AG08396 (cell line): ENCODE measurements around the gene CCT8.
"Not testable (repeated sequence)": the region's sequence is repeated elsewhere in the genome, so short reads cannot be mapped to it uniquely, and the experiment has no call there.

Experiments used
- DNase-seq: peaks from one replicate; pipeline ENCODE4 v3.0.0; 2012; ENCODE audit warnings: low spot score, mixed read lengths

CCT8 gene

DNA sequence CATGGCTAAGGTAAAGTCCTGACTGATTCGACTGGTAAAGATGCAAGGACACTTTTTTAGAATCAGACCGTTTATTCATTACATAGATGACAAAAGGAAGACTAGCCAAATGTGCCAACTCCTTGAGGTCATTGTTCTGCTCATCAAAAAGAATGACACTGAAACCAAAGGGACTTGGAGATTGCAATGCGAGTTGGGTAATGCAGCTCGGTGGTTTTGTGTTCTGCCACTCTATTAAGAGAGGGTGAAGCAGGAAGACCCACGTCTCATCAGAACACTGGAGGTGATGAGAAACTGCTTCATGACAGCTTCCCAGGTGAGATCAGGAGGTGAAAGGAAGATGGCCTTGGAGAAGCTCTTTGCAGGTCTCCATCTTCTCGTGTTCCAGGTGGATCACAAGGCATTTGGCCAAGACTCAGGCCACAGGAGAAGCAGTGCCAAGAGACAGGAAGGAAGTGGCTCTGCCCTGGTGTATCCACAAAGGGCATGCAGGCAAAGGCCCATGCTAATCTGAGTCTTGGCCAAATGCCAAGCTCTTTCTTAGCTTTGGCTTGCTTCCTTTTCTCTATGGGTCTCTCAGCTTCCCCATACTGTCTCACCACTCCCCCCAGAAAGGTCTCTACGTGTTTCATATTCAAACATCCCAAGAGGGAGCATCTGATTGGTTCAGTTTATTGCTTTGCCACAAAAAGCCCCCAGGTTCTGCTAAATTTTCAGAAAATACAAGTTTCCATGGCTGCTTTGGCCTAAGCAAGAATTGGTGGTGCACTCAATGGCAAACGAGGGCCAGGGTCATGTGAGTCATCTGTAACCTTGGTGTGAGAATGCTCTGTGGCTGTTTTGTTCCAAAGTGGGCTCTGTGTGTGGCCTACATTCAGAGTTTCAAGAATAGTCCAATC lies 5.7 kb upstream of the CCT8 start:
- DNase-seq = no peak

DNA sequence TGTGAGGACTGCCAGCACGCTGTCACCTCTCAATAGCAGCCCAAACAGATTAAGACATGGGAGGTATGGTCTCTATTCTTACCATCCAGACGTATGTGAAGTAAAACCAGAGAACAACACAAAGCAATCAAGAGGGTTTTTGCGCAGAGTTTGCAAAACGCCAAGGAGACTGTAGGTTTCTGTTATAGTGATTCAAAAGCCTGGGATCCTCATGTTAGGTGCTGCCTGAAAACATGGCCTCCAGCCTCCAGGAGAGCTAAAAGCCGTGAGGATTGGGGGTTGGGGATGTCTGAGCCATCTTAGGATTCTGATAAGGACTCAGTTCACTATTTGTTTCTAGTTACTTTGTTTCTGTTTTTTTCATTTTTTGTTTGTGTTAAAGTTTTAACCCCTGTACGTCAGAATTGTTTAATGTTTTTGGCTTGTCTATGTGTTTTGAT lies 4.2 kb upstream of the CCT8 start:
- no peak for DNase-seq

DNA sequence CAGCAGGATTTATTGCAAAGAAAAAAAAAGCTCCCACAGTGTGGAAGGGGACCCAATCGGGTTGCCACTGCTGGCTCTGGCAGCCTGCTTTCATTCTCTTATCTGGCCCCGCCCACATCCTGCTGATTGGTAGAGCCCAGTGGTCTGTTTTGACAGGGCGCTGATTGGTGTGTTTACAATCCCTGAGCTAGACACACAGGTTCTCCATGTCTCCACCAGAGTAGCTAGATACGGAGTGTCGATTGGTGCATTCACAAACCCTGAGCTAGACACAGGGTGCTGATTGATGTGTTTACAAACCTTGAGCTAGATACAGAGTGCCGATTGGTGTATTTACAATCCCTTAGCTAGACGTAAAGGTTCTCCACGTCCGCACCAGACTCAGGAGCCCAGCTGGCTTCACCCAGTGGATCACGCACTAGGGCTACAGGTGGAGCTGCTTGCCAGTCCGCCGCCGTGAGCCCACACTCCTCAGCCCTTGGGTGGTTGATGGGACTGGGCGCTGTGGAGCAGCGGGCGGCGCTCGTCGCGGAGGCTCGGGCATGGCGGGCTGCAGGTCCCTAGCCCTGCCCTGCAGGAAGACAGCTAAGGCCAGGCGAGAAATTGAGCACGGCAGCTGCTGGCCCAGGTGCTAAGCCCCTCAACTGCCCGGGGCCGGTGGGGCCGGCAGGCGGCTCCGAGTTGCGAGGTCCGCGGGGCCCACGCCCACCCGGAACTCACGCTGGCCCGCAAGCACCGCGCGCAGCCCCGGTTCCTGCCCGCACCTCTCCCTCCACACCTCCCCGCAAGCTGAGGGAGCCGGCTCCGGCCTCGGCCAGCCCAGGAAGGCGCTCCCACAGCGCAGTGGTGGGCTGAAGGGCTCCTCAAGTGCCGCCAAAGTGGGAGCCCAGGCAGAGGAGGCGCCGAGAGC lies 3.5 kb upstream of the CCT8 start:
- not testable (repeated sequence) for DNase-seq

DNA sequence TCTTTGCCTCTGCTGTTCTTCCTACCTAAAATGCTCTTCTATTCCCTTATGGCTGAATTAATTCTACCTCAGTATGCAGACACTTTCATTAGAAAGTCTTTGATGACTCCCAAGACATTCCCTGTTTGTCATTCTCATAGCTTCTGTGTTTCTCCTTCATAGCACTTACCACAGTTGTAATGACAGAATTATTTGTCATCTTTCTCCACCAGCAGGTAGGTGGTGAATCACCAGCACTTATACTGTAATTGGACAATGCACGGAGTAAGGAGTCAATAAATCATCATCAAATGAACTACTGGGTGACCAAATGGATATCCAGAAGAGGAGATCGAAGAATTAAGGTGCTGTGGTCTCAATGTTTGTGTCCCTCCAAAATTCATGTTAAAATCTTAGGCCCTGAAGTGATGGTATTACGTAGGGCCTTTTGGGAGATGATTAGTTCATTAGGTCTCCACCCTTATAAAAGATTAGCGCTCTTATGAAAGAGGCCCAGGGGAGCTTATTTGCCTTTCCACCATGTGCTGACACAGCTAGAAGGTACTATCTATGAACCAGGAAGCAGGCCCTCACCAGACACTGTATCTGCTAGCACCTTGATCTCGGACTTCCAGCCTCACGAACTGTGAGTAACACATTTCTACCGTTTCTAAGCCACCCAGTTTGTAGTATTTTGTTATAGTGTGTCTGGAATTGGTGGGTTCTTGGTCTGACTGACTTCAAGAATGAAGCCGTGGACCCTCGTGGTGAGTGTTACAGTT lies 2.4 kb upstream of the CCT8 start:
- DNase-seq = no peak

DNA sequence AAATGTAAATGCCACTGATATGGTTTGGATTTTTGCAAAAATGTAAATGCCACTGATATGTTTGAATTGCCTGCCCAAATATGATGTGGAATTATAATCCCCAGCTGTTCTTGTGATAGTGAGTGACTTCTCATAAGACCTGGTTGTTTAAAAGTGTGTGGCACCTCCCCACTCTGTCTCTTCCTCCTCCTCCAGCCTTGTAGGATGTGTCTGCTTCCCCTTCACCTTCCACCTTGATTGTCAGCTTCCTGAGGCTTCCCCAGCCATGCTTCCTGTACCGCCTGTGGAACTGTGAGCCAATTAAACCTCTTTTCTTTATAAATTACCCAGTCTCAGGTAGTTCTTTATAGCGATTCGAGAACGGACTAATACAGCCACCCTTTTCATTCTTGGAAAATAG lies 1.3 kb upstream of the CCT8 start:
- DNase-seq = no peak

DNA sequence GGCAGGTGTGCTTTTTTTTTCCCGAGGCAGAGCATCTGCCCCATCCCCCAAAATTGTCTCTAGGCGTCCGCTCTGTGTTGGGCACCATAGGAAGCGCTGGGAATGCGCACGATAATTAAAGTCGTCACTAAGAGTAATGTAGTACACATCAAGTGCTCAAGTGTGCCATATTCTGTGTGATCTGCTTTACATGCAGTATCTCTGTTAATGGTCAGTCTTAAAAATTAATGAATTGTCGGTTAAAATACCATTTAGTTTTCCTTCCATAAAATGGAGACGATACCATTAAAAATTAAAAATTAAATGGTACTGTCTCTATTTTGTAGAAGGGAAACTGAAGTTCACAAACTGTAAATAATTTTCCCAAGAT lies 544 bp upstream of the CCT8 start:
- no peak for DNase-seq

DNA sequence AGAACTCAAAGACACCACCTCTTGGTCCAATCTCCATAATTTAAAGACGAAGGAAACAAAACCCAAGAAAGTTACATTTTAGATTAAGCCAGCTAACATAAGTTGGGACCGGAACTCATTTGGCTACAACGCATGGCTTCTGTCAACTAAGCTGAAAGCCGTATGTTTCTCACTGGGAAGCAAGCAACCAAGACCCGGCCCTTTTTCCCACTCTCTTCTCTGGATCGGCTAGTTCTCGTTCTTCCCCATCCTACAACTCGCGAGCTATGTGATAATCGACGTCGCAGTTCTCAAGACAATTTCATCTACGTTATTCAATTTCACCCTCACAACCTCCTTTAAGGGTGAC lies 601 bp downstream of the CCT8 start:
- peak; percentile 21 for DNase-seq

DNA sequence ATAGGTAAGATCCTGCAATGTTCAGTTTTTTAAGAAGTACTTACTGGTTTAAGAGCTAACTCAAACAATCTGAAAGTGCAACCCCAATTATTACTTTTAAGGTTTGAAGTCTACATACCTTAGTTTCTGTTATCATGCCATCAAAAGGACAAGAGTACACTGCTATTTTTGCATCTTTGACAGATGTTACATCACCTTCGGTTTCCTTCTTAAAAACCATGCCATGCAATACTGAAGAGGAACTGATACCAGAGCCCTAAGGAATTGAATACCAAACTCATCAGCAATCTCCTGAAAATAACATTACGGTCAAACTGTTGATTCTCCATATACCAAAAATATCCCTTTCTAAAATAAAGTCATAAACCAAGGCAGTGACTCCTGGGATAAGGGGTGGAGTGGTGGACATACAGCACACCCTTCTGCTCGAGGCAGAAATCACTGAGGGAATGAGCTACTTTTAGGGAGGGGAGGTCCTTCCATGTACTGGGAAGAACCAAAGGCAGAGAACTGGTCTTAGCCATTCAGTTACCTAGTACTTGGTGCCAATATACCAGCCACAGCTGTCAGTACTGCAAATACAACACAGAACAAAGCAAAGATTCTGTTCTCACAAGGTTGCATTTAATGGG lies 8.5 kb downstream of the CCT8 start:
- DNase-seq = no peak

DNA sequence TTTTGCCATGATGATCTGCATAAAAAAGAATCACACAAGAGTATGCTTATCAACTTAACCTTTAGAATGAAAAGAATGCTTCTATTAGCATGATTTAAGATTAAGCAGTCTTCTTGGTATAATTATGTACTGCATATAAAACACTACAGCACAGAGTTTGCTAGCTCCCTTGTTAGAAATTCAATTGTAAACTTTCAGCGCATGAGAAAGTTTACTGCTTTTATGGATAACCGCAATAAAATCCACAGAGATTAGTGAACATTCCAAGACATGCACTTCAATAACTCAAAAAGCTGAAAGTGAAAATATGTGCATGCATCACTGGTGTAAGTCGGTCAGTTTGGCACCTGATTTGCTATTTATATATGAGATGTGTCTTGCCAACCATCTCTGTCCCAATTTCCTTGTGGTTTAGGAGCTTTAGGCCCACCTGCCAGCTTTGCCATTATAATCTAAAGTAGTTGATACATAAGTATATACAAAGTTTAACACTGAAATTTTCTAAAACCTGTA lies 16.9 kb downstream of the CCT8 start:
- no peak for DNase-seq

DNA sequence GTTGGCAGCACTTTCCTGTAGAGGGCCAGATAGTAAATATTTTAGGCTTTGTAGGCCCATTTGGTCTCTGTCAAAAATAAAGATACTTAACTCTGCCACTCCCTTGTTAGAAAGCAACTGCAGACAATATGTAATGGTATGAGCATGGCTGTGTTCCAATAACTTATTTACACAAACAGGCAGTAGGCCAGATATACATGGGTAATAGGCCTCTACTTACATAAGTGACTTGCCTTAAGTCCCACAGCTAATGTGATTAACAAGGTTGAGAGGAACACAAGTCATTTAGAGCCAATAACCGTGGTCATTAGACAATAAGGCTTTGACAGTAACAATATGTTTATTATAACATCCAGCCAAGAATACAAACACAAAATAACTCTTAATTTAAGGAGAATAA lies 17.4 kb downstream of the CCT8 start:
- no peak for DNase-seq

DNA sequence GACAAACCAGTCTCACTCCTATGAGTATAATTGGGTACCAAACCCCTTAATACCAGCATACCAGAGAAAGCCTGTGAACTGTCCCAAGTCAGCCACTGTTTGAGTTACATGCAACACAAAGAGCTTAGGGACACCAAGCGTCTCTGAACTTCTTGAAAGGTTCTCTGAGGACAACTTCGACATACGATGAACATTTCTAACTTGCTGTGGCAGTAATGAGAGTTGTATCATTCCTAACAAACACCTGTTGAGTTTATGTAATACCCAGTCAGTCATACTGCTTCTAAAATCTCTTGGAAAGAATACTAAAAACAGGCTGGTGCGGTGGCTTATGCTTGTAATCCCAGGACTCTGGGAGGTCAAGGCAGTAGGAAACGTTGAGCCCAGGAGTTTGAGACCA lies 18.4 kb downstream of the CCT8 start:
- no peak for DNase-seq

DNA sequence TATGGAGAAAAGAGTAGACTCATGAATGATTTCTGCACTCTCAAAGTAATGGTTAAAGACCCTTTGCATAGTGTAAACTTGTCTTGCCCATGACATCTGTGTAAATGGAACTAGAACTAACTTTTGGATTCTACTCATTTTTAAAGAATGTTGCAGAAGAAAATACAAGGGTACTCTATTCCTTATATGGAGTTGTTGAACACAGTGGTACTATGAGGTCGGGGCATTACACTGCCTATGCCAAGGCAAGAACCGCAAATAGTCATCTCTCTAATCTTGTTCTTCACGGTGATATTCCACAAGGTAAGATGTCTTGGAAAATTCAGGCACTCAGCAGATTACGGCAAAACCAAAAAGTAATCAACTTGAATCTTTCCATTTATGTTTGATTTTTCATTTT lies 19.8 kb downstream of the CCT8 start:
- DNase-seq = no peak

DNA sequence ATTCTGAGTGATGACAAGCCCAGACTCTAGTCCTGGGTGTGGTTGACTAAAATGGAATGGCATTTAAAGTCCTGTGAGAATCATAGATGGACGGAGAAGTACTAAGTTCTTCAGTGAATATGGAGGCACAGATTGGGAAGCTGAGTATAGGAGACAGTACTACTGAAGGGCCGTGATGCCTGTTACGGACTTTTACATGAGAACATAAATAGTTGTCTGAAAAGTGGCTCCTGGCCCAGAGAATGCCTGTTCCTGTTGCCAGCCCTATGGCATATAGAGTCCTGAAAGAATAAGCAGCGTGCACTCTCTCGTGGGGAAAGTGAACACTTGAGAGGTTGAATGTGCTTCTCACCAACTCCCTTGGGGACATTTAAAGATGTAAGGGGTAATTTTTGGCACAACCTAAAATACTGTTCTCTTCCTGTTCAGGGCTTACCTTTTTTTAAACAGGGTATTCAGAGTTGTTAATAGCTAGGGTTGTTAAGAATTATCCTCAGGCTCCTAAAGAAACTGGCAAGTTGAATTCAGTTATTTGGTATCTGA lies 20.4 kb downstream of the CCT8 start:
- no peak for DNase-seq

DNA sequence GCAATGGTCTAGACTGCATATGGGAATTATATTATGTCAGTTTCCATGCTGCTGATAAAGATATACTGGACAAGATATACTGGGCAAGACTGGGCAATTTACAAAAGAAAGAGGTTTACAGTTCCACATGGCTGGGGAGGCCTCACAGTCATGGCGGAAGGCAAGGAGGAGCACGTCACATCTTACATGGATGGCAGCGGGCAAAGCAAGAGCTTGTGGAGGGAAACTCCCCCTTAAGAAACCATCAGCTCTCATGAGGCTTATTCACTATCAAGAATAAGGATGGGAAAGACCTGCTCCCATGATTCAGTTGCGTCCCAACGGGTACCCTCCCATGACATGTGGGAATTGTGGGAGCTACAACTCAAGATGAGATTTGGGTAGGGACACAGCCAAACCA lies 21.2 kb downstream of the CCT8 start:
- DNase-seq = no peak

DNA sequence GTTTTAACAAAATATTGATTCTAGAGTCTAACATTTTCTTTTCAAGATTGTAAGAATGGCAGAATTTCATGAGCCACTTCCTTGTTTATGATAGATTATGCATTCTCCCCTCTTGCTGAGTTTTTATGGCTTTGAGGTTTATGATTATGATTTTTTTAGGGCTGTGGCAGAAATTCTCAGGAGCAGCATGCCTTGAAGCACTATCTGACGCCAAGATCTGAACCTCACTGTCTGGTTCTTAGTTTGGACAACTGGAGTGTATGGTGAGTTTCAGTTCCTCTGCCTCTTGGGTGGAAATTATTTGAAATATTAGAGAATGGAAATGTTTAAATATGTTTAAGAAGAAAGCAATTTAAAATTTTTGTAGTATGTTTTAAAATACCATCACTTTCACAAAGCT lies 38.8 kb downstream of the CCT8 start:
- DNase-seq = no peak

DNA sequence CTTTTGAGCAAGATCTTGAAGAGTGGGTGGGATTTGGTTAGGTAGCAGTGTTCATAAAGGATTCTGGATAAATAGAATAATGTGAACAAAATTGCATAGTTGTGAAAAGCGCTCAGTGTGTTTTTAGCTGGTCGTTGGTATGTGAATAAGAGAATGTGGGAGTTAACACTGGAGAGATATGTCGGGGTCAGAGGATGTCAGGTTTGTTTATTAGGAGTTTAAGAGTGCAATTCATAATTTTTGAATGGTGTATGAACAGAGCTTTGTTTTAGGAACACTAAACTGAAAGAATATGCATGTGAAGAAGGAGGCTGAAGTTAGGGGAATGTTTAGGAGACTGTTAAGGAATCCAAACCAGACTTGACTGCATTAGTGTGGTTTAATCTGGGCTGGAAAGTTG lies 39.6 kb downstream of the CCT8 start:
- DNase-seq = no peak

DNA sequence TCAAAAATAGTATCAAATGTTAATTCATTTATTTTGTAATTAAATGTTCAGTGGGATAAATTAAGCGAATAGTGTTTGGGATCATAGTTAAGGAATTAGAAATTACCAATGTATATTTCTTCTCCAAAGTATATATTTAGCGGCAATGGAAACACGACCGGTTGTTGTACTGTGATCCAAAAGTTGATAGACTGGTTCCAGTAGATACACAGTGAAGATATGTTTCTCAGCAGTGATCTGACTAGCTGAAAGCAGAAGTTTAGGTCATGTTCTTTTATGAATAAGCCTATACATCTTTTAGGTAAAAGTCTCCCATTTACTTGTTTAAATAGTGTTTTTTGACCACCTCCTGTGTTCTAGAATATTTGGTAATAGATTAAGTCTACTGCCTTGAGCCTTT lies 40.1 kb downstream of the CCT8 start:
- DNase-seq = no peak

DNA sequence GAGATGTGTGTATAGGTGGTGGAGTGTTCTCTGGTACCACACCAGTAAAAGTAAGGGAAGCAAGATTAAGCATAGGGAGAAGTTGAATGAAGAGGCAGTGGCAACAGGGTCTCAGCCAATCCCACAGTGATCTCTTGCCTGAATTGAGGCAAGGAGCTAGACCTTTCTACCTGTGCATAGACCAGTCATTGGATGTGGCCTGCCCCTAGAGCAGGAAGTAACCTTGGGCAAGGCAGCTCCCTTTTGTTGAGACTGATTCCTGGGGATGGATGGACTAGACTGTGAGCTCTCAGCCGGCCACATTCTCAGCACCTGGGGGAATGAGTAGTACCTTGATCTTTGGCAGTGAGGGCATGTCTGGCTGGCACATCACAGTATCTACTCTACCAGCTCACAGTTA lies 42.5 kb downstream of the CCT8 start:
- DNase-seq = no peak

DNA sequence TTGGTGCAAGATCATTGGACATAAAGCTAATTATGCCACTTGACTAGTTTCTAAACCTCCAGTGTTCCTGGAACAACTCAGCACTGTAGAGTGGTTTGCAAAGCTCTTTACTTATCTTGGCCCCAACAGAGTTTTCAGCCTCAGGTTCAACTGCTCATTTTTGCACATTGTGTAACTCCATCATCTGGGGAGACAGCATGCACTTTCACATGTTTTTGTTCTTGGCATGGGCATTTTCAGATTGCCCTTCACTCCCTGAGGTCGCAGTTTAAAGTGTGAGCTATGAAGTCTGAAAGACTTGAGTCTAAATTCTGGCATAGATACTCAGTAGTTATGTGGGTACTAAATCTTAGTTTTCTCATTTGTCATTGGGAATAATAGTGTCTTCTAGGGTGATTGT lies 43.9 kb downstream of the CCT8 start:
- DNase-seq = no peak

DNA sequence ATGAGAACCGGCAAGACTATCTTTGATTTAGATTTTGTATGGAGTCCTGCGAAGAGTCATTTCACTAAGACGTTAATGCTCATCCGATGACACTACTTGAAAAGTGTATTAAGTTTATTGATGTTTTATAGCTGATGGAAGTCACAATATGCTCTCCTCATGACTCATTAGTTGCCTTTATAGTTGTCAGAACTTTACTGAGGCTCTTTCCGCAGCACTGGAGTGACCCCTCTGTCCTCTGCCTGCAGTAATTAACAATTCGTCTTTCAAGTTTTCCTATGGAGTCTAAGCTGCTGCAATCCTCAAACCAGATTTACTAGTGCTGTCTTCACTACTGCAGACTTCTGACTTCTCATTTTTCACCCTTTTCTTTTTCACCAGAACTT lies 48.1 kb downstream of the CCT8 start:
- no peak for DNase-seq

DNA sequence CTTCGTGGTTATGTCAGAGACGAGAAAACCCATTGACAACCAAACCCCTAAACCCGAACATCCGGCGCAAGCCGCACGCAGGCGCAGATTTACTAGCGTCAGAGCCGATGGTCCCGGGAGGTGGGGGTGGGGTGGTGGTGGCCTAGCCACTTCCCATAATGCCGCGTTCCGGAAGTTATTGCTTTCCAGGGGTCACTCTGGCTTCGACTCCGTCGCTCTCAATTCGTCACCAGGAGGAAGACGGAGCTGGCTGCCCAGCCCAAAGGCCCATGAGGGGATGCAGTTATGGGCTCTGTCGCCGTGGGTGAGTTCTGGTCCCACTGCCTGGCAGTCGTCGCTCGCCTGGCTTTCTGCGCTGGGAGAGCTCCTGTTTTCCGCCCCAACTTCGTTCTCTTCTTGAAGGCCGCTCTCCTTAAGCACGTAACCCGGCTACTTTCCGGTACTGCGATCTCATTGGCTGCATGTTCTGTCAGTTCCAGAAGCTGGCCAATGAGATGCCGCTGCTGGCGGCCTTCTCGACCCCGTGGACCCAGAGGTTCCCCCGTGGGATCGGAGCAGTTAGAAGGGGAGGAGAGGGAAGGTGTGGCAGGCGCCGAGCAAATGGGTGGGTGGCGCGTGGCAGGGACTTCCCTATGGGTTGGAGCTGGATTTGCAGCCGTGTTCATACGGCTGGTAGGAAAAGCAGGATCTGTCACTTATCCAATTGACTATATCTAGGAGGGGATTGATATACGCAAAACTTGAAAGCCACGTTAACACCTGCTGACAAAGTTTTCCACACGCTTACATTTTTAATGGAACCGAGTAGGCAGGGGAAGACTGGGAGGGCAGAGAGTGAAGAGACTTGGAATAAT lies 48.7 kb downstream of the CCT8 start, which contains the start of gene USP16:
TSS of gene USP16 (plus strand) at position 195 of the 854 bp plus-strand sequence. CDS start 3,246 bp downstream, outside the sequence.
- DNase-seq = peak; percentile 98
